ENCODE results near the gene NISCH. TPM values are rescaled to one million over a fixed set of nuclear protein-coding genes. Genes with fewer than 3 reads are reported as not detected.
"Not testable (repeated sequence)": the region's sequence is repeated elsewhere in the genome, so short reads cannot be mapped to it uniquely, and the experiment has no call there.

Gene NISCH
- total and polyA plus RNA-seq, 12 donors = 24.0 to 56.3 (median 41.9) TPM

- H3K27ac ChIP-seq = peak overlapping the region; percentile 56 to 91 (median 80)
- 93% methylated on average over 18 of the region's 18 CpGs for WGBS, 2 donors
- DNase-seq = no peak
Measured at GRCh38 chr3:52524258-52524751, 68.9 kb downstream of the NISCH start.

GRCh38 chr3:52524752-52525679 lies 69.6 kb downstream of the NISCH start:
- TF ChIP-seq CTCF (IDR thresholded peaks at IDR 0.05) = no peak
- WGBS, 2 donors = 54 to 59% methylated on average over 34 of the region's 34 CpGs
- no peak overlapping the region for H3K4me3 ChIP-seq
- ATAC-seq (peak; percentile 13 to 71 (median 49)), DNase-seq (peak; percentile 74 to 82)
- no peaks in the 10 kb centered on the region for H3K27me3 ChIP-seq
- intact Hi-C loops (cut with DNase I) = loop anchor here in 2 of 10 donors (5.0 kb wide), 2 partner anchors 33 to 43 kb away; no protein-coding TSS in a partner anchor
- no peaks in the 10 kb centered on the region for H3K9me3 ChIP-seq
- peak overlapping the region; percentile 63 to 91 (median 80) for H3K27ac ChIP-seq
- H3K4me1 ChIP-seq = peaks cover 27 to 58% (median 42%) of the 10 kb centered on the region in 9 donors
- H3K36me3 ChIP-seq = peaks cover 0 to 91% (median 19%) of the 10 kb centered on the region in 9 donors

More at GRCh38 chr3:52524258-52524751, 68.9 kb downstream of the NISCH start:
- no peak for ATAC-seq
- H3K27me3 ChIP-seq = no peaks in the 10 kb centered on the region
- H3K4me3 ChIP-seq = no peak overlapping the region
- H3K4me1 ChIP-seq = peaks cover 20 to 51% (median 35%) of the 10 kb centered on the region in 9 donors
- TF ChIP-seq CTCF (IDR thresholded peaks at IDR 0.05) = no peak
- intact Hi-C loops (cut with DNase I) = loop anchor here in 1 of 10 donors (5.0 kb wide), 1 partner anchor 42 kb away; no protein-coding TSS in a partner anchor
- H3K36me3 ChIP-seq = peaks cover 0 to 98% (median 19%) of the 10 kb centered on the region in 9 donors
- no peaks in the 10 kb centered on the region for H3K9me3 ChIP-seq

- Histone ChIP-seq H3K36me3 (peaks cover 0 to 82% (median 19%) of the 10 kb centered on the region in 9 donors), H3K4me3 (no peak overlapping the region), H3K9me3 (no peaks in the 10 kb centered on the region), H3K27ac (peak overlapping the region; percentile 63 to 91 (median 80)), H3K27me3 (no peaks in the 10 kb centered on the region), H3K4me1 (peaks cover 37 to 67% (median 51%) of the 10 kb centered on the region in 9 donors)
- peak in 1 of 2 donors; percentile 11 for DNase-seq
- WGBS, 2 donors = 70% methylated on average over 9 of the region's 9 CpGs
- intact Hi-C loops (cut with DNase I) = loop anchor here in 1 of 10 donors (5.0 kb wide), 1 partner anchor 34 kb away; no protein-coding TSS in a partner anchor
- no peak for TF ChIP-seq CTCF (IDR thresholded peaks at IDR 0.05)
- ATAC-seq = peak in 1 of 8 donors; percentile 11
Measured at GRCh38 chr3:52525680-52526561, 70.5 kb downstream of the NISCH start.

GRCh38 chr3:52526671-52527038 lies 71.3 kb downstream of the NISCH start:
- intact Hi-C loops (cut with DNase I) = loop anchor here in 1 of 10 donors (5.0 kb wide), 1 partner anchor 34 kb away; no protein-coding TSS in a partner anchor
- Histone ChIP-seq H3K27ac (peak overlapping the region in 9 of 10 donors; percentile 10 to 91 (median 80)), H3K36me3 (peaks cover 0 to 75% (median 19%) of the 10 kb centered on the region in 9 donors), H3K4me1 (peaks cover 44 to 75% (median 58%) of the 10 kb centered on the region in 9 donors)
- WGBS, 2 donors = 93 to 94% methylated on average over 5 of the region's 5 CpGs
- not testable (repeated sequence) for ATAC-seq, H3K9me3 ChIP-seq, H3K27me3 ChIP-seq, DNase-seq, H3K4me3 ChIP-seq

Measured in heart right ventricle (tissue), 16 donors.